Neuron (in vitro differentiated cells): ENCODE measurements around the gene EPB41L2.
"Not testable (repeated sequence)": the region's sequence is repeated elsewhere in the genome, so short reads cannot be mapped to it uniquely, and the experiment has no call there.

Source experiments
- H2AFZ ChIP-seq: one replicate; pipeline ENCODE4 v1.6.1; 2013; ENCODE audit warnings: low read depth, mild to moderate bottlenecking, inconsistent platforms, low read length, moderate library complexity
- H3K27me3 ChIP-seq: one replicate; pipeline ENCODE4 v1.6.1; 2013; ENCODE audit warnings: low read length; ENCODE audit not compliant: insufficient read depth
- H3K36me3 ChIP-seq: one replicate; pipeline ENCODE4 v1.6.1; 2013; ENCODE audit warnings: low read length; ENCODE audit not compliant: insufficient read depth
- H3K4me1 ChIP-seq: one replicate; pipeline ENCODE4 v1.6.1; 2013; ENCODE audit warnings: low read length; ENCODE audit not compliant: insufficient read depth
- H3K4me3 ChIP-seq: 2 replicates; pipeline ENCODE4 v1.5.1; 2013; ENCODE audit warnings: mild to moderate bottlenecking, low read length, moderate library complexity
- H3K9me3 ChIP-seq: one replicate; pipeline ENCODE4 v1.6.1; 2013; ENCODE audit warnings: low read length

The EPB41L2 gene

DNA sequence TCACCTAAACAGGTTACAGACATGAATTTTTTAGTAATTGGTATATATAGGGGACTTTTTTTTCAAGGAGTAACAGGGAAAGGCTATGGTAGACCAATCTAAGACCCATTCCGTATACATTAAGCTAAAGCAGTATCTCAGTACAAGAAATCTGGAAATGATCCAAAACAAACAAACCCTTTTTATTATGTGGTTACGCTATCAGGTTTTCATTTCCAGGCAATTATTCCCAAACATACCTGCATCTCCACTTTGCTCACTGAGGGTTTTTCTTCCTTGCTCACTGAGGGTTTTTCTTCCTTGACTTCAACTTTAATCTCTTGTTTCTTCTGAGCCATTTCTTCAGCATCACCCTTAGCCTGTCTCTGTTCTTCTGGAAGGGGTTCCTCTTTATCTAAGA is 107.3 kb downstream of the EPB41L2 start:
- Histone ChIP-seq H3K36me3 (peaks cover 17% of the 10 kb centered on the region), H3K9me3 (peaks cover 4% of the 10 kb centered on the region), H3K4me1 (no peaks in the 10 kb centered on the region), H3K27me3 (no peaks in the 10 kb centered on the region), H2AFZ (no peak overlapping the region), H3K4me3 (no peak overlapping the region)

DNA sequence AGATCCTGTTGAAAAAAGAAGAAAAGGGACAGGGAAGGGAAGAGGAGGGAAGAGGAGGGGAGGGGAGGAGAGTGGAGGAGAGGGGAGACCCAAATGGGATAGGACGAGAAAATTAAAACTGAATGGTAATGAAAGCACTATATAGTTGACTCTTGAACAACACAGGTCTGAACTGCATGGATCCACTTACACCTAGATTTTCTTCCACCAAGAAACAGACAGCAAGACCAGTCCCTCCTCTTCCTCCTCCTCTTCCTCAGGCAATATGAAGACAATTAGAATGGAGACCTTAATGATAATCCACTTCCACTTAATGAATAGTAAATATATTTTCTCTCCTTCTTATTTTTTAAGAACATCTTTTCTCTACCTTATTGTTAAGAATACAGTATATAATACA is 113.5 kb downstream of the EPB41L2 start:
- Histone ChIP-seq H3K4me3 (no peak overlapping the region), H2AFZ (no peak overlapping the region), H3K9me3 (no peaks in the 10 kb centered on the region), H3K27me3 (no peaks in the 10 kb centered on the region), H3K36me3 (peaks cover 6% of the 10 kb centered on the region), H3K4me1 (peaks cover 16% of the 10 kb centered on the region)

DNA sequence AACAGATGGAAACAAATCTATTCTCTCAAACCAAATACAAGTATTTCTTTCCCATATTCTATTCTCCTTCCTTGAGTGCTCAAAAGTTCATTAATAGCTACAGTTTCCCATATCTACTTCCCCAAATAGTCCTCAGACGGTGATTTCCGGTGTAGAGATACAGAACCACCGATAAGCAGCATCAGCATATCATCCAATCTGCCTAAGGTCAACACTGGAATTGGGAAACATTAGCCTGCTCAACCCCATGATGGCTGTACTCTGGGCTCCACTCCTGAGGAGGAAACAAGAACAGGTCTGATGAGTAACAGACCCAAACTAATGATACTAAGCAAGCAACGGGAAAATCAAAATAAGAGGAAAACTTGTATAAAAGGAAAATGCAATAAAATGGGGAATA is 115.6 kb downstream of the EPB41L2 start:
- Histone ChIP-seq H2AFZ (no peak overlapping the region), H3K4me1 (peaks cover 29% of the 10 kb centered on the region), H3K9me3 (no peaks in the 10 kb centered on the region), H3K36me3 (no peaks in the 10 kb centered on the region), H3K27me3 (no peaks in the 10 kb centered on the region), H3K4me3 (no peak overlapping the region)

DNA sequence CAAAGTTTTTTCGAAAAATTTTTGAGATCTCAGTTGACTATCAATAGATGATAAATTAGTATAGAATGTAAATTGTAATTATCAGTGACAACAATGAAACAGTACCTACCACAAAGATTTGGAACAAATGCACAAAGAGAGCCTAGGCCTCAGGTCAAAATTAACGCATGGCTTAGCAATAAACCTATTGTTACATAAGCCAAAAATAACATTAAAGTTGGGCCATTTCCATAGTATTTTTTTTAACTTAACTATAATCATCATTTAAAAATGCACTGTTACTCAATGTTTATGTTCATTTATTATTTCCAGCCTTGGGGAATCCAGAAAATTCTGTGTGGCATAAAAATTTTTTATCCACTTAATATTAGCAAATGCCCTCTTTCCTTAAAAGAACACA is 117.0 kb downstream of the EPB41L2 start:
- Histone ChIP-seq H2AFZ (no peak overlapping the region), H3K4me1 (peaks cover 29% of the 10 kb centered on the region), H3K4me3 (no peak overlapping the region), H3K9me3 (no peaks in the 10 kb centered on the region), H3K36me3 (no peaks in the 10 kb centered on the region), H3K27me3 (no peaks in the 10 kb centered on the region)

DNA sequence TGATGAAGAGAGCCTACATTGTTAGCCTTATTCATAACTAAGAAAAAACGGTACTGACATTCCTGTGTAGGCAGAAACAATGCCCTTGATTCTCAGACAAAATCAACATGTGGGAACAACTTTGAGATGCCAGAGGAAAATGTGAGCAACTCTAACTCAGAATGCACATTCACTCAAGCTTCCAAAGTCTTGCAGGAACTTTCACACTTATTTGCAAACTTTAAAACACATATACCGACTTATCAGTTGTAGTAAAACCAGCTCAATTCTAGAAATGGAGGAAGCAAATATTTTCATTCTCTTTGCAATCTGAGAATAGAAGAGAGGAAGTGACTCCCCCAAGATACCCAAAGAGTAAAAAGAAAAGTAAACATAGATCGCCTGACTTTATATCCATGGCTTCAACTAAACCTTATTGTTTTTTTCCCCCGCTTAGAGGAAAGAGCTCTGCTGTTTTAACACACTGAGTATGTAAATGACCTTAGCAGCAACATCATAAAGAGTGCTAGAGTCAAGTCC is 117.6 kb downstream of the EPB41L2 start:
- H2AFZ ChIP-seq = no peak overlapping the region
- H3K36me3 ChIP-seq = no peaks in the 10 kb centered on the region
- peaks cover 29% of the 10 kb centered on the region for H3K4me1 ChIP-seq
- H3K27me3 ChIP-seq = no peaks in the 10 kb centered on the region
- H3K9me3 ChIP-seq = no peaks in the 10 kb centered on the region
- no peak overlapping the region for H3K4me3 ChIP-seq

DNA sequence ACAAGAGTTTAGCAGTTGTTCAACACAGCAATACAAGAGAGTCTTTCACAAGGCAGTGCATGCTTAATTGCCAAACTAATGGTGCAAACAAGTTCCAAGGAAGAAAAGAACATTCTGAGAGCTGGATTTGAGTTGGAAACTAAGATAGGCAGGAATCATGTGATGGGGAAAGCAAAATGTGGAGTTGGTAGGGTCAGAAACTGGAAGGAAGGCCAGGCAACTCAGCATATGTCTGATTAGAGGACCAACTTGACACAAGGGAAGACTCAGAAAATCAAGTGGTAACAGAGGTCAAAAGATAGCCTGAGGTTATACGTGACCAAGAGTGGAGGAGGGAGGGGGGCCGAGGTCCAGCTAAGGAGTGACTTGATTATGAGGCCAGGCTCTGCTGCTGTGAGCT is 118.6 kb downstream of the EPB41L2 start:
- Histone ChIP-seq H3K4me3 (no peak overlapping the region), H2AFZ (no peak overlapping the region), H3K27me3 (no peaks in the 10 kb centered on the region), H3K36me3 (no peaks in the 10 kb centered on the region), H3K4me1 (peaks cover 29% of the 10 kb centered on the region), H3K9me3 (no peaks in the 10 kb centered on the region)

DNA sequence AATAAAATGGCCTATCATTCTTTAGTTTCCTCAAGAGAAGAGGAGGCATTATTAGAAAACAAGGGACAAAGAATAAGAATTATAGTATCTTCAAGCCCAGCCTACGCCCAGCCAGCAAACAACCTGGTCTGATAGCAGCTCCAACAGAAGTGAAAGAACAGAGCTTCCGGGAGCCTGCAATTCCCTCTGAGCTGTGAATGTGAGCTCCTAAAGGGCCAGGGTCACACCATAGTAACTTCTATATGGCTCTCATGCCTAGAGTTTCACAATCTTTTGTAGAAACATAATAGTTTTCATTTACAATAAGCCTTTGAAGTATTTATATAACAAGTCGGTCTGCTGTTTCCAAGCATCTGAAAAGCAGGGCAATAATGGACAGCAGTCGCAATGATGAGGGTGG is 119.3 kb downstream of the EPB41L2 start:
- Histone ChIP-seq H2AFZ (no peak overlapping the region), H3K36me3 (no peaks in the 10 kb centered on the region), H3K4me1 (peaks cover 29% of the 10 kb centered on the region), H3K4me3 (no peak overlapping the region), H3K27me3 (no peaks in the 10 kb centered on the region), H3K9me3 (no peaks in the 10 kb centered on the region)

DNA sequence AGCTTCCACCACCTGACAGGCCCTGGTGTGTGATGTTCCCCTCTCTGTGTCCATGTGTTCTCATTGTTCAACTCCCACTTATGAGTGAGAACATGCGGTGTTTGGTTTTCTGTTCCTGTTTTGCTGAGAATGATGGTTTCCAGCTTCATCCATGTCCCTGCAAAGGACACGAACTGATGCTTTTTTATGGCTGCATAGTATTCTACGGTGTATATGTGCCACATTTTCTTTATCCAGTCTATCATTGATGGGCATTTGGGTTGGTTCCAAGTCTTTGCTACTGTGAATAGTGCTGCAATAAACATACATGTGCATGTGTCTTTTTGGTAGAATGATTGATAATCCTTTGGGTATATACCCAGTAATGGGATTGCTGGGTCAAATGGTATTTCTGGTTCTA is 120.3 kb downstream of the EPB41L2 start:
- not testable (repeated sequence) for H3K27me3 ChIP-seq, H3K4me3 ChIP-seq, H3K36me3 ChIP-seq, H3K9me3 ChIP-seq, H2AFZ ChIP-seq
- peaks cover 29% of the 10 kb centered on the region for H3K4me1 ChIP-seq

DNA sequence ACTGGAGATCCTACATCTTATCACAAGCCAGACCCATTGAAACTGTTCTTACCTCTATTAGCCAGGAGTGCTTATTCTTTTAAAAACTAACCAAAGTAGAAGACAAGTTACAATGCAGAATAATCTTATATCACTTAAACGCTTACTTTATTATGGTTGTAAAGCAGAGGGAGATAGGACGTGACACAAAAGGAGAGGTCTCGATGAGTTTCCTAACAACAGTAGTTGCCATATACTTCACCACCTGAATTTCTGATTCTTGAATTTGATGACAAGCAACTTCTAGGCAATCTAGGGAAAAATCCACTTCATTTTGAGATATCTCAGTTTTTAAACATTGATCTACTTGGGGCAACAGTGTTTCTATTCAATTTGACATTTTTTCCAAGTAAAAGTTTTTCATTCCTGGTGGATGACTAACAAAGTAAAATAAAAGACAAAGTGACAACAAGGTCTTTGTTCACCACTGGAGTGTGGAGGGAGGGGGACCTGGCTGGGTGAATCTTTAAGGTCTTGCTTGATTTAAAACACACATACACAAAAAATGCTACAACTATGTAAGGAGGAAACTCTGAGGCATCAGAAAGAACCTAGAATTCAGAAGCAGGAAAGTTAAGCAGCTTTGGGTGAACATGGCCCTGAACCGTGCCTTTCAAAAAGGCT is 125.0 kb downstream of the EPB41L2 start:
- peaks cover 16% of the 10 kb centered on the region for H3K4me1 ChIP-seq
- H3K36me3 ChIP-seq = no peaks in the 10 kb centered on the region
- no peaks in the 10 kb centered on the region for H3K27me3 ChIP-seq
- H3K4me3 ChIP-seq = no peak overlapping the region
- H3K9me3 ChIP-seq = no peaks in the 10 kb centered on the region
- H2AFZ ChIP-seq = no peak overlapping the region

DNA sequence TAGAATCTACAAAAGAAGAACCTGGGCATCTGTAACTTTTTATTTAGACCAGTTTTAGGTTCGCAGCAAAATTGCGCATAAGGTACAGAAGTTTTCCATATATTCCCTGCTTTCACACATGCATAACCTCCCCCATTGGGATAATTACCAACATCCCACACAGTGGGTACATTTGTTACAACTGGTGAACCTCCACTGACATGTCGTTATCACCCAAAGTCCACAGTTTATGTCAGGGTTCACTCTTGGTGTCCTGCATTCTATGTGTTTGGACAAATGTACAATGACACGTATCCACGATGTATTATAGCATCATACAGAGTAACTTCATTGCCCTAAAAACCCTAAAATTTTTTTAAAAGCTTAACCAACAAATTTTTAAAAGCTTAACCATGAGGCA is 126.1 kb downstream of the EPB41L2 start:
- Histone ChIP-seq H3K4me1 (peaks cover 24% of the 10 kb centered on the region), H2AFZ (no peak overlapping the region), H3K27me3 (no peaks in the 10 kb centered on the region), H3K36me3 (no peaks in the 10 kb centered on the region), H3K9me3 (no peaks in the 10 kb centered on the region), H3K4me3 (no peak overlapping the region)

DNA sequence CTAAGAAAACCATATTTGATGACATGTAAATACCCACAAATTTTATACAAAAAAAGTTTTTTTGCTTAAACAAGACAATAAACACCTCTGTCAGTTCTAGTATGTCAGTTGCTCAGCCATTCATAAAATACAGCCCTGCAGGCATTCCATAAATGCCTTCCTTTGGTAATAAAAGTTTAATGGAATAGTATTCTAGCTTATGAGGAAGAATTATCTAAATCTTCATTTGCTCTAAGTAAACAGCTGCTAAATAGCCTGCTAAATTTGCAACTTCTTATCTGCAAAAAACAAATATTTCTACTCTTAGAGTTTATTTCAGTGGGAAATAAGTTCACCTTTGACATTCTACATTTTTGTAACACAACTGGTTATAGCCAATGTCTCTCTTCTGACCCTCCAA is 127.1 kb downstream of the EPB41L2 start:
- no peak overlapping the region for H3K4me3 ChIP-seq
- no peaks in the 10 kb centered on the region for H3K27me3 ChIP-seq
- no peaks in the 10 kb centered on the region for H3K9me3 ChIP-seq
- H3K36me3 ChIP-seq = no peaks in the 10 kb centered on the region
- H3K4me1 ChIP-seq = peaks cover 24% of the 10 kb centered on the region
- H2AFZ ChIP-seq = no peak overlapping the region

DNA sequence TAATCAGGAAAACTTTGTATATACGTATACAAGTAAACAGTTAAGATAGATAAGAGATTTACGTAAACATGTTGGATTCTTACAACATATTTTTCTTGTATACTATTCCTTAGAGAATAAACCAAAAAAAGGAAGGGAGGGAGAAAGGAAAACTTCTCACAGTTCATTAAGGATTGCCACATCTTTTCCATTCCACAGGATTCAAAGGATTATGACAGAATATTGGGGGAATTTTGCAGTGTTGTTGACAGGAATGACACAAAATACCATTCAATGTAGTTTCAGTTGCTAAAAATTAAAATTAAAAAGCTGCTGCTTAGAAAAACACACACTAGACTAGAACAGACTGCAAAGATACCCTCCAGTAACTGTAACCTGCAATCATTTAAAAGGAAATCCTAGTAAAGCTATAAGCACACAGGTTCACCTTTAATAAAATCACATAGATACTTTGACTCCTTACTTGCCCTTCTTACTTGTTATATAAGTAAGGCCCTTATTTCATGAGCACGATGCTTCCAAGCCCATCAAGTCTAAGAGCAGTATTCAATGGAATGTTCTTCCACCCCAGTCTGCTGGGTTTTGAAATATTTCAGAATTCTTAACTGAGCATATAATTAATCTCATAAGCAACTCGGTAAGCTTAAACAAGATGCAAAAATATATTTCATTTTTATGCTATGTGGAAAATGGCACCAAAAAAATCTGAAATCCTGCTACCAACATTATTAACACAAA is 128.0 kb downstream of the EPB41L2 start:
- Histone ChIP-seq H3K9me3 (no peaks in the 10 kb centered on the region), H2AFZ (no peak overlapping the region), H3K36me3 (no peaks in the 10 kb centered on the region), H3K4me1 (peaks cover 24% of the 10 kb centered on the region), H3K27me3 (no peaks in the 10 kb centered on the region), H3K4me3 (no peak overlapping the region)

DNA sequence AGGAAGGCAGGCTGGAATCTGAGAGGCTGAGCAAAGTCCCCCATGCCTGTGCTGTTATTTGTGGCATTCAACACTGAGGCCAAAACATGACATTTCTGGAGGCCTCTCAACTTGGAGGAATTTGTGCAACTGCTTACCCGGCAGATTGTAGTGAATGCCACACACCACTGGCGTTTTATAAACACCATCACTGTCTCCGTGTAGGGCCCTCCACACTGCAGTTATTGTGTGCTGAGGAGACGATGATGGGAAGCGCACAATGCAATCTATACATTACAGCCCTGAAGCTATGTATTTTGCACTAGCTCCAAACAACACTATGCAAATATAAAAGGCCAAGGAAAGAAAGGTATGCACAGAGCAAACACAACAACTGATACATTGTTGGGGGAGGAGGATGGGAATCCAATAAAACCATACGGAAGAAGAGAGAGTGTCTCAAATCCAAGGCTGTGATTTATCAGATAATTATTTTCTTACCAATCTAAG is 129.3 kb downstream of the EPB41L2 start:
- peaks cover 24% of the 10 kb centered on the region for H3K4me1 ChIP-seq
- H3K4me3 ChIP-seq = peak overlapping the region; percentile 13
- peak overlapping the region; percentile 48 for H2AFZ ChIP-seq

More for the DNA sequence above, 129.3 kb downstream of the EPB41L2 start:
- Histone ChIP-seq H3K9me3 (no peaks in the 10 kb centered on the region), H3K36me3 (no peaks in the 10 kb centered on the region), H3K27me3 (no peaks in the 10 kb centered on the region)
